Spleen (tissue), 11 donors: Measurements from ENCODE around the gene SLC23A2. TPM values are rescaled to one million over a fixed set of nuclear protein-coding genes. Genes with fewer than 3 reads are reported as not detected.

Source experiments
- DNase-seq: peaks from one replicate; pipeline ENCODE4 v3.0.0-alpha.2; 2020
- H3K27ac ChIP-seq, 8 donors: fragments of 200-600 bp; sonication (generic) in 7 of 8; 1 replicate in 4 of 8; 2 replicates in 4 of 8; pipeline versions ENCODE4 v1.5.0 to v1.8.0; 2016 to 2021; ENCODE audit warnings: inconsistent platforms in 4 of 8, mild to moderate bottlenecking in 4 of 8, moderate library complexity in 1 of 8
- H3K27me3 ChIP-seq, 7 donors: fragments of 200-600 bp; sonication (generic) in 6 of 7; replicated peaks in 1 of 7; 1 replicate in 4 of 7; 2 replicates in 3 of 7; pipeline versions ENCODE4 v1.5.0 to v1.8.0; 2016 to 2021; ENCODE audit warnings: inconsistent platforms in 3 of 7, mild to moderate bottlenecking in 1 of 7
- H3K36me3 ChIP-seq, 6 donors: fragments of 200-600 bp; sonication (generic) in 5 of 6; 1 replicate in 4 of 6; 2 replicates in 2 of 6; pipeline versions ENCODE4 v1.5.0 to v1.8.0; 2016 to 2021; ENCODE audit warnings: inconsistent platforms in 2 of 6
- H3K4me1 ChIP-seq, 6 donors: fragments of 200-600 bp; sonication (generic) in 5 of 6; 1 replicate in 3 of 6; 2 replicates in 3 of 6; pipeline versions ENCODE4 v1.5.0 to v1.8.0; 2016 to 2021; ENCODE audit warnings: inconsistent platforms in 3 of 6
- H3K4me3 ChIP-seq, 8 donors: fragments of 200-600 bp; sonication (generic) in 7 of 8; 1 replicate in 4 of 8; 2 replicates in 4 of 8; pipeline versions ENCODE4 v1.5.0 to v1.8.0; 2016 to 2021; ENCODE audit warnings: inconsistent platforms in 4 of 8, mild to moderate bottlenecking in 4 of 8, moderate library complexity in 2 of 8
- H3K9me3 ChIP-seq, 8 donors: fragments of 200-600 bp; sonication (generic) in 7 of 8; 1 replicate in 4 of 8; 2 replicates in 4 of 8; pipeline versions ENCODE4 v1.5.0 to v1.8.0; 2016 to 2021; ENCODE audit warnings: inconsistent platforms in 4 of 8
- CTCF ChIP-seq, 11 experiments: fragments of 200-600 bp in 7 of 11; fragments of 450-650 bp in 4 of 11; sonication (generic) in 4 of 11; IDR thresholded peaks in 8 of 11; conservative IDR thresholded peaks in 3 of 11; 1 replicate in 7 of 11; 2 replicates in 4 of 11; pipeline versions ENCODE4 v1.4.0 to v1.8.0; 2016 to 2021; ENCODE audit warnings: antibody characterized with exemption in 11 of 11, inconsistent platforms in 4 of 11, mild to moderate bottlenecking in 1 of 11
- POLR2A ChIP-seq, 3 donors: fragments of 450-650 bp; IDR thresholded peaks; one replicate each; pipeline ENCODE4 v1.5.1; 2017; ENCODE audit warnings: antibody characterized with exemption in 3 of 3, mild to moderate bottlenecking in 1 of 3
- POLR2AphosphoS5 ChIP-seq, 3 donors: sonication (generic); formaldehyde crosslinking; IDR thresholded peaks; one replicate each; pipeline ENCODE4 v1.5.1; 2017; ENCODE audit warnings: antibody characterized with exemption in 3 of 3
- WGBS, 5 donors: extraction: QIAGEN DNeasy Blood & Tissue Kit in 3 of 5; methylation state at CpG; one replicate each; pipeline versions ENCODE4 v1.1.5 to v1.1.7; 2013 to 2018; 5-methylcytosine and 5-hydroxymethylcytosine counted together
- intact Hi-C: fragments of 100-400 bp; cut with DNase I; formaldehyde crosslinking; loops from one replicate; pipeline ENCODE4 v1.15.0; 2023; ENCODE audit warnings: low total_unique reads
- polyA plus RNA-seq, 3 donors: library from polyadenylated mRNA; stranded (reverse); fragments of 200-250 nt; gene quantifications; one replicate each; pipeline ENCODE4 v1.2.1, GENCODE V29; 2013
- total RNA-seq, 7 donors: library from RNA; depleted of rRNA in 3 of 7; stranded (reverse); fragments of >200 nt in 3 of 7; fragmentation: NEBNext Ultra II Directional in 4 of 7; extraction: Animal tissue kit (Norgen Biotek cat#: 25700) in 4 of 7; gene quantifications; one replicate each; pipeline versions ENCODE4 v1.1.0 to v1.2.1, GENCODE V29; 2016 to 2021
- donor health status: healthy with polysubstance abuse.
- donor health status: DM: no; HTN: no; CAD: no; lungs with moderate emphysema.
- donor health status: DM: no; HTN: no; CAD: no.
- donor health status: Bipolar disorder and iron deficiency.
- donor health status: healthy.
- donor health status: DM: no; HTN: no; CAD: no.
- donor health status: DM: yes; HTN: yes; CAD: no.

SLC23A2 gene
- total and polyA plus RNA-seq, 10 donors = 5.1 to 72.0 (median 45.8) TPM

GRCh38 chr20:4856022-4856755 is 145.1 kb downstream of the SLC23A2 start:
- Histone ChIP-seq H3K27me3 (no peaks in the 10 kb centered on the region), H3K27ac (peak overlapping the region in 2 of 8 donors; percentile 30 to 38), H3K4me3 (no peak overlapping the region), H3K36me3 (peaks cover 0 to 91% (median 72%) of the 10 kb centered on the region in 6 donors), H3K9me3 (no peaks in the 10 kb centered on the region), H3K4me1 (no peaks in the 10 kb centered on the region)
- no peak for TF ChIP-seq CTCF (IDR thresholded peaks at IDR 0.05 in 8 of 11, conservative IDR thresholded peaks at IDR 0.05 in 3 of 11)
- WGBS, 5 donors = 96 to 99% (median 97%) methylated on average over 19 of the region's 19 CpGs
- DNase-seq = no peak
- intact Hi-C loops = no loop called here

GRCh38 chr20:4855555-4855954 is 145.8 kb downstream of the SLC23A2 start:
- Histone ChIP-seq H3K4me3 (no peak overlapping the region), H3K36me3 (peaks cover 0 to 87% (median 66%) of the 10 kb centered on the region in 6 donors), H3K27ac (no peak overlapping the region), H3K27me3 (no peaks in the 10 kb centered on the region), H3K9me3 (no peaks in the 10 kb centered on the region), H3K4me1 (no peaks in the 10 kb centered on the region)
- TF ChIP-seq CTCF (IDR thresholded peaks at IDR 0.05 in 8 of 11, conservative IDR thresholded peaks at IDR 0.05 in 3 of 11) (no peak), POLR2AphosphoS5 (IDR thresholded peaks at IDR 0.05) (no peak), POLR2A (IDR thresholded peaks at IDR 0.05) (no peak)
- intact Hi-C loops = no loop called here
- 85 to 96% (median 91%) methylated on average over 14 of the region's 14 CpGs for WGBS, 5 donors
- DNase-seq = no peak

- intact Hi-C loops = no loop called here
- H3K27me3 ChIP-seq = no peaks in the 10 kb centered on the region
Measured at GRCh38 chr20:4855097-4855496, 146.2 kb downstream of the SLC23A2 start.

More at GRCh38 chr20:4855097-4855496, 146.2 kb downstream of the SLC23A2 start:
- DNase-seq = no peak
- WGBS, 5 donors = 93 to 99% (median 97%) methylated on average over 11 to 12 of the region's 12 CpGs
- Histone ChIP-seq H3K4me1 (no peaks in the 10 kb centered on the region), H3K36me3 (peaks cover 0 to 83% (median 61%) of the 10 kb centered on the region in 6 donors), H3K4me3 (no peak overlapping the region), H3K9me3 (no peaks in the 10 kb centered on the region), H3K27ac (no peak overlapping the region)
- TF ChIP-seq POLR2A (IDR thresholded peaks at IDR 0.05) (no peak), POLR2AphosphoS5 (IDR thresholded peaks at IDR 0.05) (no peak), CTCF (IDR thresholded peaks at IDR 0.05 in 8 of 11, conservative IDR thresholded peaks at IDR 0.05 in 3 of 11) (no peak)
